Panc1 (cell line): ENCODE results near the gene PTPRA. TPM values are rescaled to one million over a fixed set of nuclear protein-coding genes. Genes with fewer than 3 reads are reported as not detected.

Experiments
- ATAC-seq: fragments of 200-7000 bp; cut with Tn5 transposase; 2 replicates; pipeline ENCODE4 v1.9.1; 2020; ENCODE audit warnings: mild to moderate bottlenecking, moderate library complexity
- BruUV-seq: library from RNA; stranded (reverse); fragments of 400-500 nt; replicated peaks from 2 replicates; lab custom pipeline; 2021; lab: Mats Ljungman, UMichigan
- CTCF ChIA-PET: fragments of 300-600 bp; sonication (Branson Sonifier 250); formaldehyde crosslinking; loops from one replicate; lab custom pipeline; 2022; ENCODE audit warnings: antibody characterized with exemption; lab: Charles Lee
- POLR2A ChIA-PET: fragments of 300-600 bp; sonication (Branson Sonifier 250); formaldehyde crosslinking; loops from one replicate; lab custom pipeline; 2022; ENCODE audit warnings: antibody characterized with exemption; lab: Charles Lee
- DNase-seq: peaks from one replicate; pipeline ENCODE4 v3.0.0-alpha.2; 2010; ENCODE audit warnings: low read depth, low spot score
- H3K27ac ChIP-seq: 2 replicates; pipeline ENCODE4 v1.5.1; 2011; ENCODE audit warnings: mild to moderate bottlenecking, low read length, inconsistent platforms
- H3K27me3 ChIP-seq: fragments of 200-500 bp; sonication (Bioruptor generic); 2 replicates; pipeline ENCODE4 v1.6.0; 2014; ENCODE audit warnings: low read length, inconsistent platforms; ENCODE audit not compliant: control insufficient read depth, insufficient read depth
- H3K36me3 ChIP-seq: fragments of 200-500 bp; sonication (Bioruptor generic); 2 replicates; pipeline ENCODE4 v1.5.1; 2014; ENCODE audit warnings: inconsistent platforms, mild to moderate bottlenecking, low read length, moderate library complexity; ENCODE audit not compliant: control insufficient read depth, insufficient read depth
- H3K4me1 ChIP-seq: 2 replicates; pipeline ENCODE4 v1.5.1; 2011; ENCODE audit warnings: inconsistent platforms, mild to moderate bottlenecking, low read length, moderate library complexity; ENCODE audit not compliant: control insufficient read depth, insufficient read depth
- H3K4me3 ChIP-seq, 2 experiments: 2 replicates each; pipeline ENCODE4 v1.5.1; 2011 to 2012; ENCODE audit warnings: low read depth in 2 of 2, low read length in 2 of 2, mild to moderate bottlenecking in 2 of 2, inconsistent platforms in 1 of 2, moderate library complexity in 1 of 2
- H3K9me3 ChIP-seq: fragments of 200-500 bp; sonication (Bioruptor generic); 2 replicates; pipeline ENCODE4 v1.5.1; 2014; ENCODE audit warnings: low read depth, mild to moderate bottlenecking, inconsistent platforms, low read length, moderate library complexity; ENCODE audit not compliant: control insufficient read depth, insufficient read depth
- POLR2AphosphoS5 ChIP-seq: IDR thresholded peaks from 2 replicates; pipeline ENCODE4 v1.6.1; 2012; ENCODE audit warnings: mild to moderate bottlenecking, low read depth, low read length, moderate library complexity
- SIN3A ChIP-seq: IDR thresholded peaks from 2 replicates; pipeline ENCODE4 v1.6.1; 2012; ENCODE audit warnings: low read depth, mild to moderate bottlenecking, low read length, moderate library complexity, borderline replicate concordance; ENCODE audit not compliant: insufficient read depth
- TCF7L2 ChIP-seq: IDR thresholded peaks from 2 replicates; pipeline ENCODE4 v1.6.1; 2011; ENCODE audit warnings: mild to moderate bottlenecking, low read depth, low read length, inconsistent platforms
- in situ Hi-C: cut with HindIII; loops from 2 replicates; pipeline ENCODE4 v1.10.0; 2016; ENCODE audit warnings: low sequenced_read_pairs, low pct_unique_long_range_greater_than_20kb
- intact Hi-C: fragments of 100-400 bp; cut with micrococcal nuclease; formaldehyde crosslinking; loops from one replicate; pipeline ENCODE4 v1.10.0; 2022; ENCODE audit not compliant: unreplicated experiment
- total RNA-seq: library from RNA; stranded (reverse); gene quantifications from one replicate; pipeline ENCODE4 v1.2.1, GENCODE V29; 2021; ENCODE audit not compliant: unreplicated experiment
- TF ChIP-seq, protein P1 (sequence below), 2 experiments: IDR thresholded peaks; 2 replicates each; pipeline ENCODE4 v1.6.1; 2011 to 2012; ENCODE audit warnings: low read depth in 2 of 2, control low read depth in 1 of 2, low read length in 1 of 2, mild to moderate bottlenecking in 1 of 2, moderate library complexity in 1 of 2; ENCODE audit not compliant: insufficient read depth in 1 of 2
- TF ChIP-seq, protein P2 (sequence below): fragments of 450-650 bp; IDR thresholded peaks from 2 replicates; pipeline ENCODE4 v1.5.1; 2017; ENCODE audit warnings: mild to moderate bottlenecking

Gene PTPRA
- total RNA-seq, 1 experiment from 2014 or later: 56.6 TPM

DNA sequence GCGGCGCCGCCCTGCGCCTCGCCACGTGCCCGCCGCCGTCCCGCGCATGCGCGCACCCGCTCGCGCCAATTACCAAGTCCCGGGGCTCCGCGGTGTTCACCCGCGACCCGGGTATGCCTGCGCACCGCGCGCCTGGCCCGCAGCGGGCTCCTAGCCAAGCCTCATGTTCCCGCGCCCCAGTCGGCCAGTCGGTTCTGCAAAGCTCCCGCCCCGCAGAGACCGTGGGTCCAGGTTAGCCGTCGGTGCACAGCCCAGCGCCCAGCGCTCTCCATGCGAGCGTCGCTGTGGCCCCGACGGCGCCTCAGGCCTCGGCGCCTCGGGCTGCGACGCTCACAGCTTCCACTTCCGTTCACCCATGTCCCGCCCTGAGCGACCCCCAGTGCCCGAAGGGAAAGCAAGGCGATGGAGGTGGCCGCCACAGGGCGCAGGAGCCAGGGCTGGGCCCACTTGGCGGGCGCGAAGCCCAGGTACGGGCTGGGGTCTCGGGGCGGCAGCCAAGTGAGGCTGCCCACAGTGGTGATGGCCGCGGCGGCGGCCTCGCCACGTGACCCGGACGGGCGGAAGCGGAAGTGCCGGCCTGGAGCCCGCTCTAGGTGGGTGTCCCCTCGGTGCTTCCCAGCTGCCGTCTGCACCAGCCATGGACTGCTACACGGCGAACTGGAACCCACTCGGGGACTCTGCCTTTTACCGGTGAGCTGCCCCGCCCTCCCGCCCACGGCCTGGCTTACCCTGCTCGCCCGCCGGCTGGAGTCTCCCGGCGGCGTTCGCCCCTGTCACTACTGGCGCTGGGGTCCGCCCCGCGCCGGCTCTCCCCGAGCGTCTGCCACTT is 32.9 kb upstream of the PTPRA start, which contains the start of the genes PCED1A and VPS16:
Gene PCED1A, minus strand, starts transcription at position 518 of the 829 bp plus-strand sequence. CDS start 743 bp downstream, outside the sequence.
Gene VPS16, plus strand, starts transcription at position 608 of the 829 bp plus-strand sequence. Its CDS starts 30 bp downstream, at position 638.
- Histone ChIP-seq H3K9me3 (no peaks in the 10 kb centered on the region), H3K27me3 (no peaks in the 10 kb centered on the region), H3K36me3 (no peaks in the 10 kb centered on the region), H3K4me1 (no peaks in the 10 kb centered on the region), H3K4me3 (peak within 1 kb of the TSS; percentile 79 to 85), H3K27ac (peak within 1 kb of the TSS; percentile 93)
- DNase-seq (peak; percentile 22), ATAC-seq (peak; percentile 99)
- CTCF ChIA-PET: no interaction called here
- intact Hi-C loops (no loop called here), in situ Hi-C loops (no loop called here)
- BruUV-seq: no TSS peak
- no peak for TF ChIP-seq TCF7L2
- TF ChIP-seq, protein P1, sequence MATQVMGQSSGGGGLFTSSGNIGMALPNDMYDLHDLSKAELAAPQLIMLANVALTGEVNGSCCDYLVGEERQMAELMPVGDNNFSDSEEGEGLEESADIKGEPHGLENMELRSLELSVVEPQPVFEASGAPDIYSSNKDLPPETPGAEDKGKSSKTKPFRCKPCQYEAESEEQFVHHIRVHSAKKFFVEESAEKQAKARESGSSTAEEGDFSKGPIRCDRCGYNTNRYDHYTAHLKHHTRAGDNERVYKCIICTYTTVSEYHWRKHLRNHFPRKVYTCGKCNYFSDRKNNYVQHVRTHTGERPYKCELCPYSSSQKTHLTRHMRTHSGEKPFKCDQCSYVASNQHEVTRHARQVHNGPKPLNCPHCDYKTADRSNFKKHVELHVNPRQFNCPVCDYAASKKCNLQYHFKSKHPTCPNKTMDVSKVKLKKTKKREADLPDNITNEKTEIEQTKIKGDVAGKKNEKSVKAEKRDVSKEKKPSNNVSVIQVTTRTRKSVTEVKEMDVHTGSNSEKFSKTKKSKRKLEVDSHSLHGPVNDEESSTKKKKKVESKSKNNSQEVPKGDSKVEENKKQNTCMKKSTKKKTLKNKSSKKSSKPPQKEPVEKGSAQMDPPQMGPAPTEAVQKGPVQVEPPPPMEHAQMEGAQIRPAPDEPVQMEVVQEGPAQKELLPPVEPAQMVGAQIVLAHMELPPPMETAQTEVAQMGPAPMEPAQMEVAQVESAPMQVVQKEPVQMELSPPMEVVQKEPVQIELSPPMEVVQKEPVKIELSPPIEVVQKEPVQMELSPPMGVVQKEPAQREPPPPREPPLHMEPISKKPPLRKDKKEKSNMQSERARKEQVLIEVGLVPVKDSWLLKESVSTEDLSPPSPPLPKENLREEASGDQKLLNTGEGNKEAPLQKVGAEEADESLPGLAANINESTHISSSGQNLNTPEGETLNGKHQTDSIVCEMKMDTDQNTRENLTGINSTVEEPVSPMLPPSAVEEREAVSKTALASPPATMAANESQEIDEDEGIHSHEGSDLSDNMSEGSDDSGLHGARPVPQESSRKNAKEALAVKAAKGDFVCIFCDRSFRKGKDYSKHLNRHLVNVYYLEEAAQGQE (IDR thresholded peaks at IDR 0.05; ENCODE audit: insufficient read depth in 1 of 2, low read depth in 2 of 2, low read length in 1 of 2): no peak; a peak in 1 of 4 replicates
- TF ChIP-seq POLR2AphosphoS5: 0 out of 2 replicates have a peak, but pooled peaks have one; percentile 30
- POLR2A ChIA-PET: interaction anchor here (0.5 kb wide), 1 partner anchor 89 kb away, joined by 6 read pairs; no protein-coding TSS in a partner anchor

DNA sequence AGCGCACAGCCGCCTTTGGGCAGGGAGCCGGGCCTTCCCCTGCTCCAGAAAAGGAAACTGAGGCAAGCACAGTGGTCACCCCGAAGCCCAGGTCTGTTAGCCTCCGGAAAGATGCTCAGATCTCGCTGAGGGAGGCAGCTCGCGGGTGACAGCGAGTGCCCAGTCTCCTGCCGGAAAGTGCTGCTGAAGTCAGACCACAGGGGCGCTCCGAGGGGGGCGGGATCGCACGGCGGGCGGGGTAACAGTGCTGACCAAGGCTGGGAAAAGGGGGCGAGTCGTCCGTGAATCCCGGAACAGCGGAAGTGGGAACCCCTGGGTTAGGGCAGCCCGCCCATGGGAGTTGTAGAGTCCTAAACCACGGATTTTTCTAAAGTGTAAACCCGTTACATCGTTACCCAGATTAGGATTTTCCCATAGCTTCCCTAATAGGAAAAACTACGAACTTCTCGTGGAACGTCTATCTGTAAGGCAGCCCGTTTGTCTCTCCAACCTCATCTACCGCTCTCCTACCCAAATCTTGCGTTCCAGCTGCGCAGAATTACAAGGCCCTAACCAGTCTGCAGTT is 32.2 kb upstream of the PTPRA start:
- ATAC-seq: peak; percentile 81
- Histone ChIP-seq H3K27me3 (no peaks in the 10 kb centered on the region), H3K27ac (peak overlapping the region; percentile 93), H3K36me3 (no peaks in the 10 kb centered on the region), H3K4me3 (peak overlapping the region; percentile 79 to 85), H3K4me1 (no peaks in the 10 kb centered on the region), H3K9me3 (no peaks in the 10 kb centered on the region)
- CTCF ChIA-PET: no interaction called here
- TF ChIP-seq, protein P2, sequence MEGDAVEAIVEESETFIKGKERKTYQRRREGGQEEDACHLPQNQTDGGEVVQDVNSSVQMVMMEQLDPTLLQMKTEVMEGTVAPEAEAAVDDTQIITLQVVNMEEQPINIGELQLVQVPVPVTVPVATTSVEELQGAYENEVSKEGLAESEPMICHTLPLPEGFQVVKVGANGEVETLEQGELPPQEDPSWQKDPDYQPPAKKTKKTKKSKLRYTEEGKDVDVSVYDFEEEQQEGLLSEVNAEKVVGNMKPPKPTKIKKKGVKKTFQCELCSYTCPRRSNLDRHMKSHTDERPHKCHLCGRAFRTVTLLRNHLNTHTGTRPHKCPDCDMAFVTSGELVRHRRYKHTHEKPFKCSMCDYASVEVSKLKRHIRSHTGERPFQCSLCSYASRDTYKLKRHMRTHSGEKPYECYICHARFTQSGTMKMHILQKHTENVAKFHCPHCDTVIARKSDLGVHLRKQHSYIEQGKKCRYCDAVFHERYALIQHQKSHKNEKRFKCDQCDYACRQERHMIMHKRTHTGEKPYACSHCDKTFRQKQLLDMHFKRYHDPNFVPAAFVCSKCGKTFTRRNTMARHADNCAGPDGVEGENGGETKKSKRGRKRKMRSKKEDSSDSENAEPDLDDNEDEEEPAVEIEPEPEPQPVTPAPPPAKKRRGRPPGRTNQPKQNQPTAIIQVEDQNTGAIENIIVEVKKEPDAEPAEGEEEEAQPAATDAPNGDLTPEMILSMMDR: no peak
- TF ChIP-seq TCF7L2 (no peak), POLR2AphosphoS5 (no peak), SIN3A (no peak)
- TF ChIP-seq, protein P1 (IDR thresholded peaks at IDR 0.05; ENCODE audit: insufficient read depth in 1 of 2, low read depth in 2 of 2, low read length in 1 of 2): no peak
- TSS peak; percentile 80 for BruUV-seq
- intact Hi-C loops (no loop called here), in situ Hi-C loops (no loop called here)
- POLR2A ChIA-PET: no interaction called here
- no peak for DNase-seq
